DND-41 (cell line): ENCODE data around the gene TMEM182.

Source experiments
- CTCF ChIP-seq: IDR thresholded peaks from 2 replicates; pipeline ENCODE4 v1.5.1; 2012; ENCODE audit warnings: borderline replicate concordance, low read length, moderate library complexity, mild to moderate bottlenecking; ENCODE audit not compliant: poor library complexity, severe bottlenecking; ENCODE audit errors: extremely low read depth
- EZH2 ChIP-seq: IDR thresholded peaks from 3 replicates; pipeline ENCODE4 v1.6.1; 2012; ENCODE audit warnings: borderline replicate concordance, low read depth, mild to moderate bottlenecking, moderate library complexity, low read length, inconsistent platforms; ENCODE audit not compliant: severe bottlenecking

GRCh38 chr2:102788216-102788884 lies 26.5 kb downstream of the TMEM182 start:
- no peak for TF ChIP-seq CTCF
- TF ChIP-seq EZH2: no peak
